HG02973 (cell line): ENCODE measurements around the gene NFE2L3.
"Not testable (repeated sequence)": the region's sequence is repeated elsewhere in the genome, so short reads cannot be mapped to it uniquely, and the experiment has no call there.

Source experiments
- ATAC-seq: cut with Tn5 transposase; IDR thresholded peaks from one replicate; pipeline ENCODE4 v1.9.1; 2021; ENCODE audit warnings: moderate library complexity; ENCODE audit not compliant: unreplicated experiment

The NFE2L3 gene

DNA sequence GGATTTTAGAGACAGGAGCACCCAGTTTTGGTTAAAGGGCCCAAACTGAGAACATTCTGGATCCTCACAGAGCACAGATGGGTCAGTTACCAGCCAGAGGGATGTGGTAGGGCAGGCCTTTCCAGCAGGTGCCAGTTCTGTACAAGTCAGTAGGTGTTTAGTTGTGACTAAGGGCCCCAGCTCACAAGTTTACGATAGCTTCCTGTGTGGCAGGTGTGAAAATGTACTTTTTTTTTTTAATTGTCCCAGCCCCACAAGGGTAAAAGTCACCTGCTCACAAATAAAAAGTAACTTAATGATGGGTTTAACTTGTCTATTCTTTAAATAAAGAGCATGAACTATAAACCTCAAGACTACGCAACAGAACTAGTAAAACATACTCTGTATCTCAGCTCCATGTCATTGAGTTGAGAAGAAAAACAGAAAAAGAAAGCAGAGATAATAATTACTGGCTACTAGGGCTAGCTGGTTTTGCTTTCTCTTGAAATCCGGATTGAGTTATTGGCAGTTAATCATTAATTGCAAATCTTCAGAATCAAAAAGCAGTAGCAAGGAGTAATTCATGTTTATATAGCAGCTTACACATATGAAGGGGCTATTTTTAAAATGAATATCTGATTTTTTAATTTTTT lies 15.4 kb downstream of the NFE2L3 start:
- peak; percentile 79 for ATAC-seq

DNA sequence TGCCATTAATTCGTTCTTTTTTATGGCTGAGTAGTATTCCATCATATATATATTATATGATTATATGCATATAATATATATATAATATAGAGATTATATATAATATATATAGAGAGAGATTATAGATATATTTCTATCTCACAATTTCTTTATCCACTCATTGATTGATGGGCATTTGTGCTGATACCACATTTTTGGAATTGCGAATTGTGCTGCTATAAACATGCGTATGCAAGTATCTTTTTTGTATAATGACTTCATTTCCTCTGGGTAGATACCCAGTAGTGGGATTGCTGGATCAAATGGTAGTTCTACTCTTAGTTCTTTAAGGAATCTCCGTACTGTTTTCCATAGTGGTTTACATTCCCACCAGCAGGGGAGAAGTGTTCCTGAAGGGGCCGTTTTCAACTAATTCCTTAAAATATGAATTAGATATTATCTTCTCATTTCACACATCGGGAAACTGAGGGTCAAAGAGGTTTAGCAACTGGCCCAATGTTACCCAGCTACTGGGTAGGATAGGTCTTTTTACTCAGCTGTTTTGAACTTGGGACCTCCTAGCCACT lies 16.5 kb downstream of the NFE2L3 start:
- no peak for ATAC-seq

DNA sequence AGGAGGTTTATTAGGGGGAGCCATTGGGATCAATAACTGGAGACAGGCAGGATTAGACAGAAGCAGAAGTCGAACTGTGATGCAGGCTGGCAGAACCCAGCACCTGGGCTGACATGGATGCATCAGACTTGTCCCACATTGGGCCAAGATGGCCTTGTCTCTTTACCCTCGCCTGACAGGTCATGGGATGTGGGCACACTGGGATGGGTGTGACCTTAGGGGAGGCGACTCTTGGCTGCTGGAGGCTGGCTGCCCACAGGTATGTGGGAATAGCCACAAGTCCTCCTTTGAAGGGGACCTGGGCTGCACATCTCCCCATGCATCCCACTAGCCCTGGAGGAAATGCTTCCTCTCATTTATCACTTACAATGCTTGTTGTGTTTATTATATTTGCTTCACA lies 17.3 kb downstream of the NFE2L3 start:
- no peak for ATAC-seq

DNA sequence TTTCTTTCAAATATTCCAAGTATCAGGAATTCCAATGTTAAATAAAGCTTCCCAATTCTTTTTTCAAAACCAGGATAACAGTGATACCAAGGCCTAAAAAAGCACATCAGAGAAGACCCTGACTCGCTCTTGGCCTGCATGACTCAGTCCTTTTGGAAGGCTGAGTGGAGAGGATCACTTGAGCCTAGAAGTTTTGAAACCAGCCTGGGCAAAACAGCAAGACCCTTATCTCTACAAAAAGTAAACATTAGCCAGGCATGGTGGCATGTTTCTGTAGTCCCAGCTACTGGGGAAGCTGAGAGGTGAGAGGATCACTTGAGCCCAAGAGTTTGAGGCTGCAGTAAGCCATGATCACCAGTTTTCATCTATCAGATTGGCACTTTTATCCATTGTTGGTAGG lies 18.7 kb downstream of the NFE2L3 start:
- no peak for ATAC-seq

DNA sequence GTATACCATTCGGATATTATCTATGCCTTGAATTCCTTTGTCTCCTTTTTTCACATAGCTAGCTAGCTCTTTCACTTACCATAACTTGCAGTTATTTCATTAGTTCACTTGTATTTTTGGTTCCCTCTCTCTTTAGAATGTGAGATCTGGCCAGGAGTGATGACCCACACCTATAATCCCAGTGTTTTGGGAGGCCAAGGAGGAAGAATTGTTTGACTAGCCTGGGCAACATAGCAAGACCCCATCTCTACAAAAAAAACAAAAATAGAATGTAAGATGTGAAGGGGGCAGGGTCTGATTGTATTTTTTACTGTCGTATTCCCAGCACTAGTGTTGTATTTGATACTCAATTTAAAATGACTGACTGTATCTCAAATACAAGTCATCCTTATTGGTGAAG lies 19.6 kb downstream of the NFE2L3 start:
- no peak for ATAC-seq

DNA sequence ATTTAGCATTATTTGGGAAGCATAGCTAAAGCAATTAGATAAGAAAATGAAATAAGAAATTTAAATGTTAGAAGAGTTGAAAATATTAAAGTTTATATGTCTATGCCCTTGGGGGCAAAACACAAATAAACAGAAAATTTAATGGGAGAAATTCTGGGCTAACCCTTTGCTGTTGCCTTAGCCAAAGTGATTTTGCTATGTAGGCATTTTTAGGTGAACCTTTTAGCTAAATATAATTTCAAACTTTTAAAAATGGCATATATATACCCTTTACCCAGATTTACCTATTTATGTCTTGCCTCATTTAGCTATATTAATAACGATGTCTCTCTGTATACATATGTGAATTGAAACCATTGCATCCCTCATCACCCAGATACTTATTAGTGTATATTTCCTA lies 20.1 kb downstream of the NFE2L3 start:
- ATAC-seq: no peak

DNA sequence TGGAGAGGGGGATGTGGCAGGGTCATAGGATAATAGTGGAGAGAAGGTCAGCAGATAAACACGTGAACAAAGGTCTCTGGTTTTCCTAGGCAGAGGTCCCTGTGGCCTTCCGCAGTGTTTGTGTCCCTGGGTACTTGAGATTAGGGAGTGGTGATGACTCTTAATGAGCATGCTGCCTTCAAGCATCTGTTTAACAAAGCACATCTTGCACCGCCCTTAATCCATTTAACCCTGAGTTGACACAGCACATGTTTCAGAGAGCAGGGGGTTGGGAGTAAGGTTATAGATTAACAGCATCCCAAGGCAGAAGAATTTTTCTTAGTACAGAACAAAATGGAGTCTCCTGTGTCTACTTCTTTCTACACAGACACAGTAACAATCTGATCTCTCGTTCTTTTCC lies 23.9 kb downstream of the NFE2L3 start:
- ATAC-seq: not testable (repeated sequence)

DNA sequence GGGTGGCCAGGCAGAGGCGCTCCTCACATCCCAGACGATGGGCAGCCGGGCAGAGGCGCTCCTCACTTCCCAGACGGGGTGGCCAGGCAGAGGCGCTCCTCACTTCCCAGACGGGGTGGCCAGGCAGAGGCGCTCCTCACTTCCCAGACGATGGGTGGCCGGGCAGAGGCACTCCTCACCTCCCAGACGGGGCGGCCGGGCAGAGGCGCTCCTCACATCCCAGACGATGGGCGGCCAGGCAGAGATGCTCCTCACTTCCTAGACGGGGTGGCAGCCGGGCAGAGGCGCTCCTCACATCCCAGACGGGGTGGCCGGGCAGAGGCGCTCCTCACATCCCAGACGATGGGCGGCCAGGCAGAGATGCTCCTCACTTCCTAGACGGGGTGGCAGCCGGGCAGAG lies 24.7 kb downstream of the NFE2L3 start:
- not testable (repeated sequence) for ATAC-seq

DNA sequence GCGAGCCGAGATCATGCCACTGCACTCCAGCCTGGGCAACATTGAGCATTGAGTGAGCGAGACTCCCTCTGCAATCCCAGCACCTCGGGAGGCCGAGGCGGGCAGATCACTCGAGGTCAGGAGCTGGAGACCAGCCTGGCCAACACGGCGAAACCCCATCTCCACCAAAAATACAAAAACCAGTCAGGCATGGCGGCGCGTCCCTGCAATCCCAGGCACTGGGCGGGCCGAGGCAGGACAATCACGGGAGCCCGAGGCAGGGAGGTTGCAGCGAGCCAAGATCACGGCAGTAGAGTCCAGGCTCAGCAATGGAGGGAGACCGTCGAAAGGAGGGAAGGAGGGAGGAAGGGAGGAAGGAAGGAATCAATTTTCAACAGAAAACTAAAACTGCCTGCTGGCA lies 25.3 kb downstream of the NFE2L3 start:
- not testable (repeated sequence) for ATAC-seq

DNA sequence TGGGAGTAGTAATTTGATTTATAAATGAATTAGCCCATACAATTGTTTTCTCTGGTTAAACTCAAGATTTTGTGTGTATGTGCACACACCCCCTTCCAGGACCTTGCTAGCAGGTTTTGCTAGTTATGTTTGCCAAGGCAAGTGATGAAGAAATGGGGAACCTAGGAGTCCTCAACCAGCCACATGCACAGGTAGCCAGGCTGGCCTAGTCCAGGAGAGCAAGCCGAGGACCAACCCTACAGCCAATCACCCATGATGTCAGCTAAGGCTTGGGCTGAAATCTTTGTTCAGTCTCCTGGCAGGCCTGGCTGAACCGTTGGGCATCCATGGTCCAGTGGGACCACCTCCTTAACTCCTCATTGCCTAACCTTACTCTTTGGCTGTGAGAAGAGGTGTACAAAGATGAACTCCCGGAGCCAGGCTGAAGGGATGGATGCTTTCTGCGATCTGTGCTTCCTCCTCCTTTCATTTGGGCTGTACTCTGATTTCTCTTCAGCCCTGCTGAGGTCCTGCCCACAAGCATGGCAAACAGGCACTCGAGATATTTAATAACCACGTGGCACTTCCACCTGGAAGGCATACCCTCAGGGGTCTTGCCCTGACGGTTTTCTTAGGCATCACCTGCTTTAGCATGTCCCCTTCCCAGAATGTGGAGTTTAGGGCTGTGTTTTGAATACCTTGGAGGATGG lies 26.4 kb downstream of the NFE2L3 start:
- ATAC-seq: no peak

DNA sequence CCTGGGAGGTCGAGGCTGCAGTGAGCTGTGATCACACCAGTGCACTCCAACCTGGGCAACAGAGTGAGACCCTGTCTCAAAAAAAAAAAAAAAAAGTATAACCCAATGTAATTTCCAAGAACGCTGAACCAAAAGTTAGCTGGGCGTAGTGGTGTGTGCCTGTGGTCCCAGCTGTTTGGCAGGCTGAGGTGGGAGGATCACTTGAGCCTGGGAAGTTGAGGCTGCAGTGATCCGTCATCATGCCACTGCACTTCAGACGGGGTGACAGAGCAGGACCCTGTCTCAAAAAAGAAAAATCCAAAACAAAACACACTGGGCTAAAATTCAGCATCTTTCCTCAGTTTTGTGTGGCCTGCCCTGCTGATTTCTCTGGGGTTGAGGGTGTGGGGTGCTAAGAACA lies 27.4 kb downstream of the NFE2L3 start:
- ATAC-seq: no peak

DNA sequence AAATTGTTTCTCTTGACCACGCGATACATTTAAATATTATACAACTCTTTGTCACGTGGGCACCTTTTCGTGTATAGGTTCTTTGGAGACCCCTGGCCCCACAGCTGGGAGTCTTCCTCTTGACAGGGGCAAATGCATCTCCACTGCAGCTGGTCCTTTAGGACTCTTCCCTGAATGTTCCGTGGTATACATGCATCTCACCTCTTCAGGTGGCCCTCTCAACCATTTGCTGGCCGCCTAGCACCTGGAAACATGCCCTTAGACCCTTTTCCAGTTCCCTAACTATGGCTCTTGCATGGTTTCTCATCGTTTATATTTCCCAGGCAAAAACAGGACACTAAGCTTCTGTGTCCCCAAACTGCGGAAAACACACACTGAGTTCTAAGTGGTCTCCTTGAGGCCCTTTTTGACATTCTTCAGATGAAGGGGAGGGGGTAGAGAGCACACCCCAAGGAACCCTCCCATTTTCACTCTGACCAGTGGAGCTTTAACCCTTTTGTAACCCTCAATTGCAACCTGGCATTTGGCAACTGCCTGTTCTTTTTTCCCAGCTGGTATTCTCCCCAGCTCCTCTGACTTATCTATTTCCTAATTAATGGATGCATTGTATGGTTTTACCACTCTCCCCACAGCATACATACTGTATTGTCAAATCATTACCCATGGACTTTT lies 28.0 kb downstream of the NFE2L3 start:
- ATAC-seq: no peak

DNA sequence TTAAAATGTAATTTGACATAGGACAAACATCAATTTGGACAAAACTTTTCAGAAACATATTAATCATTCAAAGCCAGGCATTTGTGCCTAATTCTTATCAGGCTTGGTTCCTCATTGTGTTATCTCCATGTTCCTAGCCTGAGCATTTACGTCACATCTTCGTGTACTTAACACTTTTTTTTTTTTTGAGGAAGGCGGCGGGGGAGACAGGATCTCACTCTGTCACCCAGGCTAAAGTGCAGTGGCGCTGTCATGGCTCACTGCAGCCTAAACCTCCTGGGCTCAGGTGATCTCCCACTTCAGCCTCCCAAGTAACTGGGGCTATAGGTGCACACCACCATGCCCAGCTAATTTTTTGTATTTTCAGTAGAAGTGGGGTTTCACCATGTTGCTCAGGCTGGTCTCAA lies 28.8 kb downstream of the NFE2L3 start:
- no peak for ATAC-seq

DNA sequence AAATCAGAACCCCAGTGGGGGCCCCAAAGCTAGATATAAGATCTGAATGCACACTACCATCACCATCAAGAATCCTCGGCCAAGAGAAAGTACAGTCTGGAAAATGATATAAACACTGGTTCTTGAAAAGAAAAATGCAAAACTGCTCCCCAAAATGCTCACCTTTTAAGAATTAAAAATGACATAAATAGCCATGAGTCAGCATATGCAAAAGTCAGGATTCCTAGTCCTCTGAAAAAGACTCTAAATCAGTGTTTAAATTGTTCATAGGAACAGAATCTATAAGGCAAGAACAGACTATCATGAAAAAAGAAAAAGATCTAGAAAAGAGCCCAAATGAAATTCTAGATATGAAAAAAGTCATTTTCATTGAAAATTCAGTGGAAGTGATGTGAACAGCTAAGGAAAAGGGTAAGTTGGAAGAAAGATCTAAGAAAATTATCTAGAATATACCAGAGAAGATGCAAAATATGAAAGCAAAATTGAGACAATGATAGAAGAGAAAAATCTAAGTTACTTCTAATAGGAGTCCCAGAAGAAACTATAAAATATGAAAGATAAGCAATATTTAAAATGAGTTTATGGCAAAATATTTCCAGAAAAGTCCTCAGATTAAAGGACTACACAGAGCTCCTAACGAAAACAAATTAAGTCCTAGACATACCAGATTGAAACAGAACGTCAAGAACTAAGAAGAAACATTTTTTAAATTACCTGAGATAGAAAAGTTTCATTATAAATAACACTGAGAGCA lies 29.7 kb downstream of the NFE2L3 start:
- ATAC-seq: no peak

DNA sequence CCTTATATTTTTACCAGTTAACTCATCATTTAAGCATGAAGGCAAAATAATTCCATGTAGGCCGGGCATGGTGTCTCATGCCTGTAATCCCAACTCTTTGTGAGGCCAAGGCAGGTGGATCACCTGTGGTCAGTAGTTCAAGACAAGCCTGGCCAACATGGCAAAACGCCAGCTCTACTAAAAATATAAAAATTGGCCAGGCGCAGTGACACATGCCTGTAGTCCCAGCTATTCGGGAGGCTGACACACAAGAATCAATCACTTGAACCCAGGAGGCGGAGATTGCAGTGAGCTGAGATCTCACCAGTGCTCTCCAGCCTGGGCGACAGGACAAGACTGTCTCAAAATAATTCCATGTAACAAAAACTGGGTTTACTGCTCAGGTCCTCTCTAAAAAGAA lies 30.3 kb downstream of the NFE2L3 start:
- ATAC-seq: no peak

DNA sequence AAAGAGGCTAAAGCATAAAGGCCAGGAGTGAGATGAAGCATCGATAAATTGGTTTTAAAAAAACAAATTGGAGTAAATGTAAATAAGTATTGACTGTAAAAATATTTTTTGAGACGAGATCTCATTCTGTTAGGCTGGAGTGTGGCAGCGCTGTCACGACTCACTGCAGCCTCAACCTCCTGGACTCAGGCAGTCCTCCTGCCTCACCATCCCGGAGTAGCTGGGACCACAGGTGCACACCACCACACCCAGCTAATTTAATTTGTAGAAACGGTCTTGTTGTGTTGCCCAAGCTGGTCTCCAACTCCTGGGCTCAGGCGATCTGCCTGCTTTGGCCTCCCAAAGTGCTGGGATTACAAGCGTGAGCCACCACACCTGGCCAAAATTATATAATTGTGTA lies 30.7 kb downstream of the NFE2L3 start:
- no peak for ATAC-seq

DNA sequence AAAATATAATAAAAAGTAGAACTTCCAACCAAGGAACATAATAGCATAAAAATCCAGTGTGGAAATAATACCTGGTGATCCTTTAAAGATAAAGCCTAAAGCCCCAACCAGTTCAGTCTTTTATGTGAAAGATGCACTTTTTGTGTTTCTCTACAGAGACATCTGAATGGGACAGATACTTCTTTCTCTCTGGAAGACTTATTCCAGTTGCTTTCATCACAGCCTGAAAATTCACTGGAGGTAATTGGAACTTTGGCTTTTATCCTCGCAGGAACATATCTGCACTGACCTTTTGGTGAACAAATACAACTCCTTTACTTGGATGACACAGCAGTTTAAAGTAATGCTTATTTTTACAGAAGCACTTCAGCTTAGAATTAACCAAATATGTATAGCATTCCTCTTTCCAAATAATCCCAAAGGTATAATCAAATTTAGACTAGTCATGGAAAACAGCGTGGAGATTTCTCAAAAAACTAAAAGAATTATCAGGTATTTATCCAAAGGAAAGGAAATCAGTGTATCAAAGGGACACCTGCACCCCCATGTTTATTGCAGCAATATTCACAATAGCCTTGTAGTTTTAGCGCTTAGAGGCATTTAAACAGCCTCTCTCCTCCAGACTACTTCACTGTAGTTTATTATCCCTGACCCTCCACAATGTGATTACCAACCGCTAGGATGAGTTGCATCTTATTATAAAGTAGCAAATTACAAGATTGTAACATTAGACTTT lies 31.7 kb downstream of the NFE2L3 start:
- ATAC-seq: no peak

DNA sequence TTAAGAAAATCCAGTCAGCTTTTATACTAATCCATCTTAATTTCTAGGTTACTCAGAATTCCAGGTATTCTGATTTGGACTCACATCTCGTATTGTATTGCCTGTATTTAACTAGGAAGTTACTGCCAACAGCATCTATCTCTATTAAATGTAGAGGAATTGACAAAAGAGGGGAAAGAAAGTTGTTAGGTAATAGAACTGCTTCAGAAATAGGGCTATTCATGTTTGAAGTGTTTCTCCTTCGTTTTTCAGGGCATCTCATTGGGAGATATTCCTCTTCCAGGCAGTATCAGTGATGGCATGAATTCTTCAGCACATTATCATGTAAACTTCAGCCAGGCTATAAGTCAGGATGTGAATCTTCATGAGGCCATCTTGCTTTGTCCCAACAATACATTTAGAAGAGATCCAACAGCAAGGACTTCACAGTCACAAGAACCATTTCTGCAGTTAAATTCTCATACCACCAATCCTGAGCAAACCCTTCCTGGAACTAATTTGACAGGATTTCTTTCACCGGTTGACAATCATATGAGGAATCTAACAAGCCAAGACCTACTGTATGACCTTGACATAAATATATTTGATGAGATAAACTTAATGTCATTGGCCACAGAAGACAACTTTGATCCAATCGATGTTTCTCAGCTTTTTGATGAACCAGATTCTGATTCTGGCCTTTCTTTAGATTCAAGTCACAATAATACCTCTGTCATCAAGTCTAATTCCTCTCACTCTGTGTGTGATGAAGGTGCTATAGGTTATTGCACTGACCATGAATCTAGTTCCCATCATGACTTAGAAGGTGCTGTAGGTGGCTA lies 32.5 kb downstream of the NFE2L3 start:
- not testable (repeated sequence) for ATAC-seq

DNA sequence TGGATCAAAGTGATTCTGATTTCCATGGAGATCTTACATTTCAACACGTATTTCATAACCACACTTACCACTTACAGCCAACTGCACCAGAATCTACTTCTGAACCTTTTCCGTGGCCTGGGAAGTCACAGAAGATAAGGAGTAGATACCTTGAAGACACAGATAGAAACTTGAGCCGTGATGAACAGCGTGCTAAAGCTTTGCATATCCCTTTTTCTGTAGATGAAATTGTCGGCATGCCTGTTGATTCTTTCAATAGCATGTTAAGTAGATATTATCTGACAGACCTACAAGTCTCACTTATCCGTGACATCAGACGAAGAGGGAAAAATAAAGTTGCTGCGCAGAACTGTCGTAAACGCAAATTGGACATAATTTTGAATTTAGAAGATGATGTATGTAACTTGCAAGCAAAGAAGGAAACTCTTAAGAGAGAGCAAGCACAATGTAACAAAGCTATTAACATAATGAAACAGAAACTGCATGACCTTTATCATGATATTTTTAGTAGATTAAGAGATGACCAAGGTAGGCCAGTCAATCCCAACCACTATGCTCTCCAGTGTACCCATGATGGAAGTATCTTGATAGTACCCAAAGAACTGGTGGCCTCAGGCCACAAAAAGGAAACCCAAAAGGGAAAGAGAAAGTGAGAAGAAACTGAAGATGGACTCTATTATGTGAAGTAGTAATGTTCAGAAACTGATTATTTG lies 33.3 kb downstream of the NFE2L3 start:
- no peak for ATAC-seq
